Skeletal muscle satellite cell (primary cell): Measurements from ENCODE around the gene DGUOK. TPM values are rescaled to one million over a fixed set of nuclear protein-coding genes. Genes with fewer than 3 reads are reported as not detected.

Experiments
- H3K27me3 ChIP-seq: 2 replicates; pipeline ENCODE4 v1.7.0; 2013; ENCODE audit warnings: low read length; ENCODE audit not compliant: control insufficient read depth, insufficient read depth
- H3K36me3 ChIP-seq: 2 replicates; pipeline ENCODE4 v1.7.0; 2013; ENCODE audit warnings: mild to moderate bottlenecking, control low read depth, low read length; ENCODE audit not compliant: insufficient read depth
- H3K4me1 ChIP-seq: 2 replicates; pipeline ENCODE4 v1.7.0; 2013; ENCODE audit warnings: low read length; ENCODE audit not compliant: control insufficient read depth, insufficient read depth
- H3K4me2 ChIP-seq: 2 replicates; pipeline ENCODE4 v1.7.0; 2013; ENCODE audit warnings: mild to moderate bottlenecking, low read length
- H3K4me3 ChIP-seq: 2 replicates; pipeline ENCODE4 v1.7.0; 2013; ENCODE audit warnings: low read length
- H3K9ac ChIP-seq: 2 replicates; pipeline ENCODE4 v1.7.0; 2013; ENCODE audit warnings: mild to moderate bottlenecking, low read depth, low read length, moderate library complexity
- H3K9me3 ChIP-seq: replicated peaks from 2 replicates; pipeline ENCODE4 v1.7.0; 2013; ENCODE audit warnings: mild to moderate bottlenecking, control low read depth, low read length
- small RNA-seq: library from RNA; depleted of rRNA; stranded (forward); fragments of <200 nt; gene quantifications from one replicate; pipeline ENCODE3, GENCODE V24; 2012

Gene DGUOK

DNA sequence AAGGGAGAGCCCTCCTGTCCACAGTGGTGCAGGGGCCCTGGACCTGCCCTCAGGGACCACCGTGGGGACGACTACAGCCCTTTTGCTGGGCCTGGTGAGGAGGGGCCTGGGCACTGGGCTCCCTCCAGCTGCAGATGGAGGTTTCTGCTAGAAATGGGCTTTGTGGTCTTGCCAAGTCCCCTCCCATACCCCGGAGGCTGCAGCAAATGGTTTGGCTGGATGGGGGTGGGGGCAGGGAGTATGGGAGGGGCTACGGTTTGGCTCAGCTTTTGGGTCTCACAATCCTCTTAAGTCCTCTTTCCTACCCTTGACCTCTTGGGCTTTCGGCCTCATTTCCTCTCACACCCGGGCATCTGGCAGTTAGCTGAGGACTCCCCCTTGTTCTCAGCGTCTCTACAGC, 79.8 kb downstream of the DGUOK start:
- H3K4me2 ChIP-seq: no peak overlapping the region
- no peak overlapping the region for H3K4me3 ChIP-seq
- peaks cover 54% of the 10 kb centered on the region for H3K4me1 ChIP-seq
- H3K9me3 ChIP-seq: no peaks in the 10 kb centered on the region
- no peak overlapping the region for H3K9ac ChIP-seq
- no peaks in the 10 kb centered on the region for H3K27me3 ChIP-seq
- peaks cover 5% of the 10 kb centered on the region for H3K36me3 ChIP-seq

DNA sequence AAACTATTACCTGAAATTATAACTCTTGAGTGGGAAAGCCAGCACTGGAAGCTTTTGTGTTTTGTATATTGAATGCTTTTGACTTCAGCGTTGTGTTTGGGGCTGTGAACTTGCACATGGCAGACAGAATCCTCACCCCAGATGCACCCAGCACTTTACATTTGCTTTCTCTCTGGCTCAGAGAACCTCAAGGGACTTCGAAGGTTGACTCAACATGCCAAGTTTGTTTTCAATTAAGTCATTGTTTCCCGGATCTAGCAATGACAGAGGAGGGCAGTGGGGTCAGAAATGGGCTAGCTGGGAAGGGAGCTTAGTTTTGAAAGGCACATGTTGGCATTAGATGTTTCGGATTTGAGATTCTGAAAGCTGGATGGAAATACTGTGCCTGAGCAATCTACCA, 80.4 kb downstream of the DGUOK start:
- H3K9me3 ChIP-seq: no peaks in the 10 kb centered on the region
- H3K4me2 ChIP-seq: no peak overlapping the region
- H3K27me3 ChIP-seq: no peaks in the 10 kb centered on the region
- peaks cover 47% of the 10 kb centered on the region for H3K4me1 ChIP-seq
- H3K36me3 ChIP-seq: peaks cover 5% of the 10 kb centered on the region
- no peak overlapping the region for H3K9ac ChIP-seq
- no peak overlapping the region for H3K4me3 ChIP-seq

DNA sequence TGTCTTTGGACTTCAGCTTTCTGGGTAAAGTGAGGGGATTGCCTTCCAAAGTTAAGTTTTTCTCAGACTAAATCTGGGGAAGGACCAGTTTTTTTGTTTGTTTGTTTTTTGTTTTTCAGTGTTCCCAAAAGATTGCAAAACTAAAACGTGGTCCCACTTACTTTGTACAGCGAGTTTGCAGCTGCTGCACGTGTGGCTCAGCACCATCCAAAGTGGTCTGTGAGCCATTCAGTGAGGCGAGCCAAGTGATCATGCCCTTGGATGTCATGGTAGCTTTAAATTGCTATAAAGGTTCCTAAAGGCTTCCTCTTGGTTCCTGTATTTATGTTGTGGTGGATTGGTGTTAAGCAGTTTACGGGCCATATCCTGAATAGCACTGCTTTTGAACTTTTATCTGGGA, 81.0 kb downstream of the DGUOK start:
- no peaks in the 10 kb centered on the region for H3K9me3 ChIP-seq
- H3K4me2 ChIP-seq: no peak overlapping the region
- H3K36me3 ChIP-seq: peaks cover 5% of the 10 kb centered on the region
- peaks cover 47% of the 10 kb centered on the region for H3K4me1 ChIP-seq
- H3K9ac ChIP-seq: no peak overlapping the region
- H3K4me3 ChIP-seq: no peak overlapping the region
- H3K27me3 ChIP-seq: no peaks in the 10 kb centered on the region

Small RNA genes within 50 kb of the gene (small RNA-seq; reads per million reads assigned to genes)
- not detected for gene AC110801.1
- gene RNA5SP97: not detected
